CD4-positive, alpha-beta memory T cell (primary cell): ENCODE measurements around the gene AGA. TPM values are rescaled to one million over a fixed set of nuclear protein-coding genes. Genes with fewer than 3 reads are reported as not detected.

ENCODE experiments used
- CTCF ChIA-PET: fragments of 350-600 bp; sonication (Branson Sonifier 250); formaldehyde crosslinking; loops from one replicate; lab custom pipeline; 2021; ENCODE audit warnings: inconsistent platforms; ENCODE audit not compliant: partially characterized antibody; lab: Charles Lee
- POLR2A ChIA-PET: fragments of 350-600 bp; sonication (Branson Sonifier 250); formaldehyde crosslinking; loops from one replicate; lab custom pipeline; 2021; ENCODE audit not compliant: partially characterized antibody; lab: Charles Lee
- DNase-seq, 5 donors: peaks; one replicate each; pipeline versions ENCODE4 v3.0.0 to v3.0.0-alpha.2; 2020 to 2022; ENCODE audit warnings: mixed read lengths in 1 of 5
- H3K27ac ChIP-seq: one replicate; pipeline ENCODE4 v1.7.0; 2013; ENCODE audit warnings: low read depth, low read length
- H3K27me3 ChIP-seq: 2 replicates; pipeline ENCODE4 v1.7.0; 2013; ENCODE audit warnings: mild to moderate bottlenecking, low read length, moderate library complexity; ENCODE audit not compliant: insufficient read depth
- H3K36me3 ChIP-seq: 2 replicates; pipeline ENCODE4 v1.7.0; 2013; ENCODE audit warnings: mild to moderate bottlenecking, low read length, moderate library complexity; ENCODE audit not compliant: insufficient read depth
- H3K4me1 ChIP-seq: 2 replicates; pipeline ENCODE4 v1.7.0; 2013; ENCODE audit warnings: mild to moderate bottlenecking, low read length, moderate library complexity; ENCODE audit not compliant: insufficient read depth
- H3K4me3 ChIP-seq, 2 donors: one replicate each; pipeline ENCODE4 v1.7.0; 2013; ENCODE audit warnings: low read length in 2 of 2, mild to moderate bottlenecking in 1 of 2
- H3K9me3 ChIP-seq, 2 donors: one replicate each; pipeline ENCODE4 v1.7.0; 2013; ENCODE audit warnings: low read length in 2 of 2, control low read depth in 1 of 2; ENCODE audit not compliant: control insufficient read depth in 1 of 2
- H3K27ac Mint-ChIP-seq, 7 donors: one replicate each; pipeline ENCODE4 v1.8.0; 2020 to 2021; ENCODE audit warnings: mixed read lengths in 7 of 7, mild to moderate bottlenecking in 6 of 7, inconsistent platforms in 3 of 7, moderate library complexity in 3 of 7
- H3K27me3 Mint-ChIP-seq, 2 donors: one replicate each; pipeline ENCODE4 v1.8.0; 2020 to 2021; ENCODE audit warnings: mixed read lengths in 2 of 2
- H3K36me3 Mint-ChIP-seq, 2 donors: one replicate each; pipeline ENCODE4 v1.8.0; 2020 to 2021; ENCODE audit warnings: mixed read lengths in 2 of 2, inconsistent platforms in 1 of 2, mild to moderate bottlenecking in 1 of 2
- H3K4me1 Mint-ChIP-seq, 4 donors: one replicate each; pipeline ENCODE4 v1.8.0; 2020 to 2021; ENCODE audit warnings: mixed read lengths in 4 of 4, mild to moderate bottlenecking in 1 of 4
- H3K4me3 Mint-ChIP-seq, 8 donors: one replicate each; pipeline ENCODE4 v1.8.0; 2020 to 2021; ENCODE audit warnings: mixed read lengths in 8 of 8, mild to moderate bottlenecking in 7 of 8, moderate library complexity in 6 of 8, inconsistent platforms in 3 of 8
- H3K9me3 Mint-ChIP-seq, 8 donors: one replicate each; pipeline ENCODE4 v1.8.0; 2020 to 2021; ENCODE audit warnings: mixed read lengths in 8 of 8, mild to moderate bottlenecking in 5 of 8, inconsistent platforms in 3 of 8, moderate library complexity in 1 of 8
- intact Hi-C: fragments of 100-400 bp; cut with micrococcal nuclease; formaldehyde crosslinking; loops from one replicate; pipeline ENCODE4 v1.15.1; 2023
- polyA plus RNA-seq, 2 donors: library from polyadenylated mRNA; unstranded; fragments of 300-500 nt; fragmentation: Illumina TruSeq; gene quantifications; one replicate each; pipeline ENCODE4 v1.2.3, GENCODE V29; 2021
- total RNA-seq, 2 experiments: library from RNA; stranded (reverse); gene quantifications; one replicate each; pipeline ENCODE4 v1.2.3, GENCODE V29; 2021

The AGA gene
- total RNA-seq (10 to 100 TPM; 23.2 to 27.3 TPM), polyA plus RNA-seq (10 to 100 TPM; 32.1 to 34.2 TPM)

DNA sequence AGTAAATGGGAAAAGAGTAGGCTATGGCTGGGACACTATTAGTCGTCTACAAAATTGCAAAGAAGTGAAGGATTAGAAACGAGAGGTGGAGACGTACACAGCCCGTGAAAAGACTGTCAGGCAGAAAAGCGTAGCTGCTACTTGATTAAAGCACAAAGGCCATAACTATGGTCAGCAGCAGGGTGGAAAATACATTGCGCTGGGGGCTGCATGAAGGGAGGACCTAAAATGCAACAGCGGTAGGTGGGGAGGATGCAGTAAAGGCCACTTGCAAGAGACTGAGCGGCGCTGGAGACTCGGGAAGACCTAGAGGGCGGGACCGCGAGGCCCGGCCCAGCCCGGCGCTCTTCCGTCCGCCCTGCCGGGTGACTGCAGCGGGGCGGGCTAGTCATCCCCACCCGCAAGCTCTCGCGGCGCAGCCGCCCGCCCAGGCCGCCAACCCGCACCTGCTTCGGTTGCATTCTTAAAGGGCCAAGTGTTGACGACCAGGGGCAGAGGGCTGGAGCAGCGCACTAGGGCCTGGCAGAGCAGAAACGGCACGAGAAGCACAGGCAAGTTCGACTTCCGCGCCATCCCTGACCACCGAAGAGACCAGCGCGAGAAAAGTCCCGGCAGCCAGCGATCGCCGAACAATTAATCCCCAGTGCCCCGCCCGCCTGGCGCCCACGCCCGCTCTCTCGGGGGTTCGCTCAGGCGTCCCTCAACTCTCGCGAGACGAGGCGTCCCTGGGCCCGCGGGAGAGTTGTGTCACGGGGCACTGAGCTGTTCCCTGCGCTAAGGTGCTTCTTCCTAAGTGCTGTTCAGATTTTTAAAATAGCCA is at the start of gene AGA:
AGA (minus strand) TSS at position 635 of the 820 bp plus-strand sequence; CDS start at position 573, 62 bp downstream.
- Mint-ChIP-seq H3K27ac (peak within 1 kb of the TSS; percentile 86 to 99 (median 94)), H3K27me3 (no peaks in the 10 kb centered on the region), H3K4me3 (peak within 1 kb of the TSS; percentile 86 to 97 (median 91)), H3K36me3 (peaks cover 18 to 32% of the 10 kb centered on the region in 2 donors), H3K9me3 (no peaks in the 10 kb centered on the region), H3K4me1 (peaks cover 22 to 34% (median 30%) of the 10 kb centered on the region in 4 donors)
- no peaks in the 10 kb centered on the region for H3K27me3 ChIP-seq
- no peaks in the 10 kb centered on the region for H3K9me3 ChIP-seq
- CTCF ChIA-PET: interaction anchor here (0.6 to 3.3 kb wide), 7 partner anchors 10 to 192 kb away, joined by 3 to 16 read pairs (median 4); no protein-coding TSS in a partner anchor
- peaks cover 13% of the 10 kb centered on the region for H3K36me3 ChIP-seq
- peak within 1 kb of the TSS; percentile 59 to 81 for H3K4me3 ChIP-seq
- H3K4me1 ChIP-seq: peaks cover 26% of the 10 kb centered on the region
- DNase-seq: peak; percentile 95 to 97 (median 96)
- H3K27ac ChIP-seq: peak within 1 kb of the TSS; percentile 81
- intact Hi-C loops: loop anchor here (1.0 to 10.0 kb wide), 5 partner anchors 40 to 1247 kb away; partner anchors contain the start of genes NEIL3 and SPATA4
- POLR2A ChIA-PET: interaction anchor here (0.7 to 2.4 kb wide), 28 partner anchors 8 to 1246 kb away, joined by 3 to 27 read pairs (median 4); partner anchors contain the start of genes NEIL3 and SPATA4

GRCh38 chr4:177492022-177492421 is 49.8 kb upstream of the AGA start:
- no peak overlapping the region for H3K27ac ChIP-seq
- Mint-ChIP-seq H3K27me3 (no peaks in the 10 kb centered on the region), H3K4me1 (no peaks in the 10 kb centered on the region), H3K9me3 (no peaks in the 10 kb centered on the region), H3K36me3 (peaks cover 0 to 8% of the 10 kb centered on the region in 2 donors), H3K27ac (no peak overlapping the region), H3K4me3 (no peak overlapping the region)
- no peaks in the 10 kb centered on the region for H3K9me3 ChIP-seq
- ChIA-PET POLR2A (no interaction called here), CTCF (no interaction called here)
- no peaks in the 10 kb centered on the region for H3K4me1 ChIP-seq
- H3K27me3 ChIP-seq: no peaks in the 10 kb centered on the region
- intact Hi-C loops: no loop called here
- DNase-seq: no peak
- H3K4me3 ChIP-seq: no peak overlapping the region
- H3K36me3 ChIP-seq: no peaks in the 10 kb centered on the region

DNA sequence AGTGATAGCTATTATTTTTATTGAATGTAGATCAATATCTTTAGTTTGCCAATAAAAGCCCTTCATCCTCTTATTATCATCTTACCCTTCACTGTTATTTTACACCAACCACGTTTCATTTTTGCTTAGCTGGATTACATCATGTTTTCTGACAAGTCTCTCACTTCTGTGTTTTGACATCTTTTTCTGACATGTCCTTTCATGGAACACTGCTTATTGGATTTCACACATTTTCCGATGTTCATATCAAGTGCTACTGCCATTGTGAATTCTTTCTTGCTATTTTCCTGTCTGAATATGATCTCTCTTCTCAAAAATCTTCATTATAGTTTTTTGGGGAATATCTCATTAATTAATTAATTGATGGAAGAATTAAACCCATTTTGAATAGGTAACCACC is 48.5 kb upstream of the AGA start:
- POLR2A ChIA-PET: no interaction called here
- no peak overlapping the region for H3K27ac Mint-ChIP-seq
- intact Hi-C loops: no loop called here

DNA sequence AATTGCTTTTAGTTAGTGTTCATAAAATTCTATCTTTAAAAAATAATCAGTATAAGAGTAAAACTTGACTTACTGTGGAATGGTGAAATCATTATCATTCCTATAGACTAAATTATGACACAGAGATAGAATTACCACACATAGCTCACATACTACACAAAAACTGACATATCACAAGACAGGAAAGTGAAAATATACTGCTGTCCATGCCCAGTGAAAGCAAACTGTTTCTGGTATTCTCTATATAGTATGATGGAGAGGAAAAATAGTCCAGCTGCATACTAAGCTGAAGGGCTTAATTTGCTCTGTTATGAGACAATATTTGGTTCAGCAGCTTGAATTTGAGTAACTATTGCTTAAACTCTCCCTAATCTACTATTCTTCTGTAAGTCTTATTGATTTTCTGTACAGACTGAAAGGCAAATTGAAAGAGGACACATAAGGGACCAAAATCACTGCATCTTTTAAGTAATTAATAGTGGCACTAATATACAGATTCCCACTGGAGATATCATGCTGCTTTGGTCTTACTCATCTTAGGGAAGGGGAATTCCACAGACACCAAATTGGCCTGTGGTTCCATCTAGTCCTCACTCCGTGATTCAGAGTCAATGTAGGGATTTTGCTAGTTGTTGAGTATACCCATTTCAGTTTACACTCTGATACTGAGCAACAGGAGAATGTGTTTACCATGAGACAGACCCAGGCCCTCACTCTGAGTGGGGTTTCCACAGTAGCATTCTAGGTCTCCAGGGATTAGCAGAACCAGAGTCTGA is 47.4 kb upstream of the AGA start:
- Histone ChIP-seq H3K27me3 (no peaks in the 10 kb centered on the region), H3K4me1 (no peaks in the 10 kb centered on the region)
- peaks cover 0 to 7% of the 10 kb centered on the region in 2 donors for H3K36me3 Mint-ChIP-seq

More for the DNA sequence above, 48.5 kb upstream of the AGA start:
- H3K27me3 ChIP-seq: no peaks in the 10 kb centered on the region
- H3K36me3 Mint-ChIP-seq: peaks cover 0 to 4% of the 10 kb centered on the region in 2 donors
- H3K27me3 Mint-ChIP-seq: no peaks in the 10 kb centered on the region
- H3K4me3 ChIP-seq: no peak overlapping the region
- no peak for DNase-seq
- CTCF ChIA-PET: no interaction called here
- no peak overlapping the region for H3K27ac ChIP-seq
- H3K9me3 Mint-ChIP-seq: no peaks in the 10 kb centered on the region
- no peaks in the 10 kb centered on the region for H3K4me1 Mint-ChIP-seq
- no peaks in the 10 kb centered on the region for H3K36me3 ChIP-seq
- H3K9me3 ChIP-seq: no peaks in the 10 kb centered on the region
- no peaks in the 10 kb centered on the region for H3K4me1 ChIP-seq
- no peak overlapping the region for H3K4me3 Mint-ChIP-seq

GRCh38 chr4:177487977-177488376 is 45.7 kb upstream of the AGA start:
- H3K4me1 Mint-ChIP-seq: peaks cover 1 to 6% (median 4%) of the 10 kb centered on the region in 4 donors
- no peak overlapping the region for H3K4me3 Mint-ChIP-seq
- intact Hi-C loops: no loop called here
- peaks cover 0 to 7% of the 10 kb centered on the region in 2 donors for H3K36me3 Mint-ChIP-seq
- ChIA-PET POLR2A (no interaction called here), CTCF (no interaction called here)
- Histone ChIP-seq H3K4me3 (no peak overlapping the region), H3K4me1 (peaks cover 4% of the 10 kb centered on the region), H3K27me3 (no peaks in the 10 kb centered on the region), H3K36me3 (no peaks in the 10 kb centered on the region), H3K9me3 (no peaks in the 10 kb centered on the region), H3K27ac (no peak overlapping the region)
- DNase-seq: no peak
- no peak overlapping the region for H3K27ac Mint-ChIP-seq
- H3K27me3 Mint-ChIP-seq: no peaks in the 10 kb centered on the region
- no peaks in the 10 kb centered on the region for H3K9me3 Mint-ChIP-seq

More for the DNA sequence above, 47.4 kb upstream of the AGA start:
- Mint-ChIP-seq H3K27me3 (no peaks in the 10 kb centered on the region), H3K27ac (no peak overlapping the region), H3K4me3 (no peak overlapping the region), H3K4me1 (no peaks in the 10 kb centered on the region), H3K9me3 (no peaks in the 10 kb centered on the region)
- CTCF ChIA-PET: no interaction called here
- no peak overlapping the region for H3K27ac ChIP-seq
- no peak overlapping the region for H3K4me3 ChIP-seq
- POLR2A ChIA-PET: no interaction called here
- H3K9me3 ChIP-seq: no peaks in the 10 kb centered on the region
- no peak for DNase-seq
- H3K36me3 ChIP-seq: no peaks in the 10 kb centered on the region
- intact Hi-C loops: no loop called here

GRCh38 chr4:177485528-177485927 is 43.3 kb upstream of the AGA start:
- Mint-ChIP-seq H3K4me1 (peaks cover 1 to 7% (median 4%) of the 10 kb centered on the region in 4 donors), H3K4me3 (no peak overlapping the region), H3K27ac (no peak overlapping the region), H3K9me3 (no peaks in the 10 kb centered on the region), H3K27me3 (no peaks in the 10 kb centered on the region), H3K36me3 (peaks cover 0 to 3% of the 10 kb centered on the region in 2 donors)
- Histone ChIP-seq H3K9me3 (no peaks in the 10 kb centered on the region), H3K4me1 (peaks cover 5% of the 10 kb centered on the region), H3K36me3 (no peaks in the 10 kb centered on the region), H3K27ac (no peak overlapping the region), H3K4me3 (no peak overlapping the region), H3K27me3 (no peaks in the 10 kb centered on the region)
- intact Hi-C loops: no loop called here
- CTCF ChIA-PET: interaction anchor here (1.5 kb wide), 1 partner anchor 56 kb away, joined by 4 read pairs; no protein-coding TSS in a partner anchor
- DNase-seq: no peak
- POLR2A ChIA-PET: no interaction called here

GRCh38 chr4:177484613-177485021 is 42.4 kb upstream of the AGA start:
- H3K4me1 ChIP-seq: peaks cover 5% of the 10 kb centered on the region
- no peak overlapping the region for H3K27ac ChIP-seq
- no peak for DNase-seq
- H3K27ac Mint-ChIP-seq: no peak overlapping the region
- no peaks in the 10 kb centered on the region for H3K36me3 ChIP-seq
- no peaks in the 10 kb centered on the region for H3K27me3 ChIP-seq
- no peaks in the 10 kb centered on the region for H3K9me3 Mint-ChIP-seq
- intact Hi-C loops: no loop called here
- CTCF ChIA-PET: interaction anchor here (1.5 kb wide), 1 partner anchor 57 kb away, joined by 4 read pairs; no protein-coding TSS in a partner anchor
- no peaks in the 10 kb centered on the region for H3K9me3 ChIP-seq
- H3K4me1 Mint-ChIP-seq: peaks cover 1 to 7% (median 4%) of the 10 kb centered on the region in 4 donors
- H3K4me3 Mint-ChIP-seq: no peak overlapping the region
- H3K36me3 Mint-ChIP-seq: peaks cover 0 to 3% of the 10 kb centered on the region in 2 donors
- H3K4me3 ChIP-seq: no peak overlapping the region
- POLR2A ChIA-PET: no interaction called here
- no peaks in the 10 kb centered on the region for H3K27me3 Mint-ChIP-seq
